Measurements from ENCODE around the gene TNFAIP3.

- TF ChIP-seq, protein P1, sequence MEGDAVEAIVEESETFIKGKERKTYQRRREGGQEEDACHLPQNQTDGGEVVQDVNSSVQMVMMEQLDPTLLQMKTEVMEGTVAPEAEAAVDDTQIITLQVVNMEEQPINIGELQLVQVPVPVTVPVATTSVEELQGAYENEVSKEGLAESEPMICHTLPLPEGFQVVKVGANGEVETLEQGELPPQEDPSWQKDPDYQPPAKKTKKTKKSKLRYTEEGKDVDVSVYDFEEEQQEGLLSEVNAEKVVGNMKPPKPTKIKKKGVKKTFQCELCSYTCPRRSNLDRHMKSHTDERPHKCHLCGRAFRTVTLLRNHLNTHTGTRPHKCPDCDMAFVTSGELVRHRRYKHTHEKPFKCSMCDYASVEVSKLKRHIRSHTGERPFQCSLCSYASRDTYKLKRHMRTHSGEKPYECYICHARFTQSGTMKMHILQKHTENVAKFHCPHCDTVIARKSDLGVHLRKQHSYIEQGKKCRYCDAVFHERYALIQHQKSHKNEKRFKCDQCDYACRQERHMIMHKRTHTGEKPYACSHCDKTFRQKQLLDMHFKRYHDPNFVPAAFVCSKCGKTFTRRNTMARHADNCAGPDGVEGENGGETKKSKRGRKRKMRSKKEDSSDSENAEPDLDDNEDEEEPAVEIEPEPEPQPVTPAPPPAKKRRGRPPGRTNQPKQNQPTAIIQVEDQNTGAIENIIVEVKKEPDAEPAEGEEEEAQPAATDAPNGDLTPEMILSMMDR (conservative IDR thresholded peaks at IDR 0.05), result no peak
- TF ChIP-seq ZFX (IDR thresholded peaks at IDR 0.05), result no peak
Observed at GRCh38 chr6:137893726-137894125, 26.7 kb downstream of the TNFAIP3 start.
